GM12874 (cell line): ENCODE measurements around the gene FOXF1.

Experiments used
- TF ChIP-seq, protein P1 (sequence below): IDR thresholded peaks from 2 replicates; pipeline ENCODE4 v1.5.1; 2011; ENCODE audit warnings: low read depth, mild to moderate bottlenecking, control low read depth, low read length, moderate library complexity; ENCODE audit not compliant: insufficient read depth

The FOXF1 gene

DNA sequence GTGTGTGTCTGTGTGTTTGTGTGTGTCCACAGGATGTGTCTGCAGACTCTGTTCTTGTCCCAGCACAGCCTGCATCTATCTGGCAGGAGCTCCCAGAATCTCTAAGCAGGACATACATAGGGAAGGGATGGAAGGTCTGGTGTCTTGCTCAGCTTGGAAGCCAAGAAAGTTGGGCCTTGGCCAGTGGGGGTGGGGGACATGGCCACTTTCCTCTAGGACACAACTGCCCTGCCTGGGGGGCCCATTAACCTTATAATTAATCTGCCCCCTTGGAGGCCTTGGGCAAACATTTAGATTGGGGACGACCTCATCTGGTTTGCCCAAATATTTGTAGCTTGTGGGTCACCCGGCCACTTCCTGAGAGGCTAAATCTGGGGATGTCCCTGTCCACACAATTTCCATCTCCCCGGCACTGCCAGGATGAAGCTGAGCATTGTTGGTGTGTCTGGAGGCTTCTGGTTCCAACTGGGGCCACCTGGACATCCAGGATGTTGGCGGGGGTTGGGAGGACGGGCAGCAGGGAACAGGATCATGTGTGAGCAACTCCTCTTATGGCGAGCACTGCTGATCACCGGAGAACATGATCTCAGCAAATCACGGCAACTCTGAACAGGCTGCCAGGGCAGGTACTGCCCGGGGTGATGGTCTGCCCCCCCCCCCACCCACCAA, 17.2 kb upstream of the FOXF1 start:
- TF ChIP-seq, protein P1, sequence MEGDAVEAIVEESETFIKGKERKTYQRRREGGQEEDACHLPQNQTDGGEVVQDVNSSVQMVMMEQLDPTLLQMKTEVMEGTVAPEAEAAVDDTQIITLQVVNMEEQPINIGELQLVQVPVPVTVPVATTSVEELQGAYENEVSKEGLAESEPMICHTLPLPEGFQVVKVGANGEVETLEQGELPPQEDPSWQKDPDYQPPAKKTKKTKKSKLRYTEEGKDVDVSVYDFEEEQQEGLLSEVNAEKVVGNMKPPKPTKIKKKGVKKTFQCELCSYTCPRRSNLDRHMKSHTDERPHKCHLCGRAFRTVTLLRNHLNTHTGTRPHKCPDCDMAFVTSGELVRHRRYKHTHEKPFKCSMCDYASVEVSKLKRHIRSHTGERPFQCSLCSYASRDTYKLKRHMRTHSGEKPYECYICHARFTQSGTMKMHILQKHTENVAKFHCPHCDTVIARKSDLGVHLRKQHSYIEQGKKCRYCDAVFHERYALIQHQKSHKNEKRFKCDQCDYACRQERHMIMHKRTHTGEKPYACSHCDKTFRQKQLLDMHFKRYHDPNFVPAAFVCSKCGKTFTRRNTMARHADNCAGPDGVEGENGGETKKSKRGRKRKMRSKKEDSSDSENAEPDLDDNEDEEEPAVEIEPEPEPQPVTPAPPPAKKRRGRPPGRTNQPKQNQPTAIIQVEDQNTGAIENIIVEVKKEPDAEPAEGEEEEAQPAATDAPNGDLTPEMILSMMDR, result no peak

DNA sequence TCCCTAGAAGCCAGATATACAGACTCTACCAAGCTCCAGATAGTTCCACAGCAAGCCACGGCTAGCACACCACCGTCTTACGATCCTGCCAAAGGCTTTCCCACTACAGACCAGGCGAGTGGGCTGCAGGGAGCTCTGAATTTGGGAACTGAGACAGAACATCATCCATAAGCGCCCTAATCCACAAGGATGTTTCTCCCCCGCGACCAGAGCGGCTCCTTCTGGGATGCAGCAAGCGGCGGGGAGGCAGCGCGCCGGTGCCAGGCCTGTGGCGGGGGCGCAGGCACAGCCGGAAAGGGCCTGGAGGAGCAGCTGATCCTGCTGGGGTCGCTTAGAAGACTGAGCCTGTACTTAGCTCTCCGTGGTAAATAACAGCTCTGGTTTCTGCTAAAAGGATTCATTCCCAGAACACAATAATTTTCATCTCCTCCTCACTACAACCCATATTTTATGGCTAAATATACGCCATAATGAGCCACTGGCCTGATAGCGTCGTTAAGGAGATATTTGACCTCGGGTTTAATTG, 16.2 kb upstream of the FOXF1 start:
- TF ChIP-seq, protein P1, result no peak

DNA sequence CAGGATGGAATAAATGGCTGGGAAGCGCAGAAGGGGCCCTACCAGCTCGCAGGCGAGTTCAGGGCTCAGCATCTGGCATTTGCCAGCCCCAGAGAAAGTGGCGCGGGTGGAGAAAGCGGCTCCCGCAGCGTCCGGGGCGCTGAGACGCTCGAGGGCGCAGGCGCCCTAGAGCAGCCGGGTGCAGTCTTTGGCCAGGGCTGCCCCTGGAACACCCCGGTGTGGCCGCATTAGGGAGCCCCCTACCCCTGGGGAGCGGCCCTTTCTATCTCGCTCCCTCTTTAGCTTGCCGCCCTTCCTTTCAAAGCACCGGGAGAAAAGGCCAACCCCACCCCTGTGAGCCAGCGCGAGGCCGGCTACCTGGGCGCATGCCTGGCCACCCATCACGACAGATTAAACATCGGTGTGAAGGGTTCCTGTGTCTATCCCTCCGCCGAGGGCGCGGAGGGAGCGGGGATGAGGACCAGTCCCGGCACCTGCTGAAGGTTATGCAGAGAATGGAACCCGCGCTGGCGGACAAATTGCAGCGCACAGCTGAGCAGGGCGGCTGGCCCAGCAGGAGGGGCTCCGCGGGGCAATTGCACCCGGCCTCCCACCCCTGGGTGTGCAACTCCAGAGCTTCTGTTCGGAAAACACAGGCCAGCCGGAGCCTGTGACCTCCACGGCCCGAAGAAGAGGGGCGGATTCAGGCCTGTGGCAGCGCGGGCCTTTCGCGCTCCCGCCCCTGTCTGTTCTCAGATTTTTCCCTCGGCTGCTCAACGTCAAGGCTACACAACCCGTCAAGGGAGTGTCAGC, 15.6 kb upstream of the FOXF1 start:
- TF ChIP-seq, protein P1, result no peak

DNA sequence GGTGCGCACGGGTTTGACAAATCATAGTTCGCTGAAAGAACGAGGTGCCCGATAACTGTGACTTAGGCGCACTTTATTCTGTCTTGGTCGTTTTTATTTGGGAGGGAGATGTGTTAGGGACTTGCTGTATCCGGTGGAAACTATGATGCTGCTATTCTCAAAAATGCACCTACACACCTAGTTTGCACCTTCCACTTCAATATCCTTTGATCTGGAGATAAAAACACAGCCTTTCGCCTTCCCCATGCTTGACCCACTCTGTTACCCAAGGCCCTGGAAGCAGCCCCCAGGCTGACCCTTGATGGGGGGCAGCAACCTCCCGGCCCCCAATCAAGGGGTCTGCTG, 15.0 kb upstream of the FOXF1 start:
- TF ChIP-seq, protein P1, result no peak

DNA sequence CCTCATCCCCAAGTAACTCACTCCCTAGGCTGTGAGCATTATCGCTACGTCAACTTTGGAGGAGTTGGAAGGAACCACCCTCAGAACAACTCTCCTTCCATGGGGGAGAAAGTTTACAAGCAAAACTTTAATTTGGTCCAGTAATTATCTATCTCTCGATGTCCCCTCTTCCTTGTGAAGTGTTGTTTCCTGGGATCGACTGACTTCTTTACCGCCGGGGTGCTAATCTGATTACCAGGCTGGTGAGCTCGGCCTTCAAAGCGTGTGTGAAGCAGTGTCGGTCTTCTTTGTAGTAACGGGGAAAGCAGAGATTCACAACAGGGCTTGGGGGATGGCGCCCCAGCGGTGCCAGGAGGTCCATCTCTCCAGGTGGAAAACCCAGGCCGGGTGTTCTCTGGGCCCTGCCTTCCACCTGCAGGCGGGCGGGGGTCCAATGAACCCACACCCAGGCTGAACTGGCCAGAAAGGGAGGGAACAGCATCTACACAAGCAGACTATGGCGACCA, 14.5 kb upstream of the FOXF1 start:
- TF ChIP-seq, protein P1, result no peak

DNA sequence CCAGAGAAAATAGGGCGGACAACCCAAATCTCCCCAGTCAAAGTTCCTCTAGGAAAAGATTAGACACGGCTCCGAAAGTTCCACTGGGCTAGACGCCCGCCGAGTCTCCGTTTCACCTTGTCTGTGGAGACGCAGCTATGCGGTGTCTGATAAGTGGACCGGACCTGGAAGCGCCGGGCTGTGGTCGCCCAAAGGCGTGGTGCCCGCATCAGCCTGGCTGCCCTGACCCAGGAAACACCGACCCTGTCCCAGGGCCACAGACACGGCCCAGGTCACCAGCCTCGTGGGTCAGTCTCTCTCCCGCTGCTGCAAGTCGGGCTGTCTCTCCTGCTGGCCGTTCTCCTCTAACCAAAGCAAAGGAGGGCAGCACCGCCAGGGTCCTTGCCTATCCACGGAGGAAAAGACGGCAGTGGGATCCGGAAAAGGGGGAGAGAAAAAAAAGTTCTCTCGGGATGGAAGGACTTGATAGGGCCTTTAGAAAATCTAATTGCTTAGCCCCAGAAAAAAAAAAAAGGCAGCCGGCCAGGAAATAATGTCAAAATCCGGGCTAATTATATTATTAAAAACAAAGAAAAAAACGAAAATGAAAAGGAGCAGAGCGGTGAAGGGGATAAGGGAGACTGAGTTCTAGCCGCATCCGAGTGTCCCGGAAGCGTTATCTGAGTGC, 13.9 kb upstream of the FOXF1 start:
- TF ChIP-seq, protein P1, result no peak

DNA sequence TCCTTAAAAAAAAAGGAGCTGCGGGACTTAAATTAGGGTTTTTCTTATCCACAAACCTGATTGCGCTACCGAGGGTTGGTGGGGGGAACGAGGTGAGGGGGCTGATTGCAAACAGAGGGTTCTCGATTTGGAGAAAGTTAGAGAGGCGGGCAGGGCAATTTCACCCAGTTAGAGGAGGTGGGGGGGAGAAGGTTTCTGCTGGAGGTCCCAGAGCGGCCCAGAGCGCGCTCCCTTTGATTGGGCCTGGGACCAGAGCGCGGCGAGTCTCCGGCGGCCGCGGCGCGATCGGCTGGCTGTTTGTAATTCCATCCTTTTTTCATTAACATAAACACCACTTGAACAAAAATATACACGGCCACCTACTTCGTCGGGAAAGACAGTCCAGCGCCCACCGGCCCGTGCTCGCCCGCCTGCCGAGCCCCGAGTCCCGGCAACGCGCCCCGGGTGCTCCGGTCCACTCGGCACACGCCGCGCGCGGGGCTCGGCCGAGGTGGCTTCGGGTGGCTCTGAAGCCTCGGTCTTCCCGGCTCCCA, 13.3 kb upstream of the FOXF1 start:
- TF ChIP-seq, protein P1, result no peak
